IgD-negative memory B cell (primary cell): ENCODE results near the gene NT5C1A. TPM values are rescaled to one million over a fixed set of nuclear protein-coding genes. Genes with fewer than 3 reads are reported as not detected.

Source experiments
- H3K27ac Mint-ChIP-seq, 3 donors: one replicate each; pipeline ENCODE4 v1.8.0; 2020 to 2022; ENCODE audit warnings: mild to moderate bottlenecking in 3 of 3, mixed read lengths in 3 of 3, moderate library complexity in 1 of 3
- H3K27me3 Mint-ChIP-seq: one replicate; pipeline ENCODE4 v1.8.0; 2021; ENCODE audit warnings: mixed read lengths
- H3K36me3 Mint-ChIP-seq: one replicate; pipeline ENCODE4 v1.8.0; 2020; ENCODE audit warnings: mild to moderate bottlenecking, mixed read lengths
- H3K4me1 Mint-ChIP-seq, 3 donors: one replicate each; pipeline ENCODE4 v1.8.0; 2020 to 2022; ENCODE audit warnings: mixed read lengths in 3 of 3, mild to moderate bottlenecking in 1 of 3
- H3K4me3 Mint-ChIP-seq, 4 donors: one replicate each; pipeline ENCODE4 v1.8.0; 2020 to 2022; ENCODE audit warnings: mild to moderate bottlenecking in 4 of 4, mixed read lengths in 4 of 4, moderate library complexity in 3 of 4
- H3K9me3 Mint-ChIP-seq, 3 donors: one replicate each; pipeline ENCODE4 v1.8.0; 2020 to 2021; ENCODE audit warnings: mixed read lengths in 3 of 3, mild to moderate bottlenecking in 1 of 3
- polyA plus RNA-seq: library from polyadenylated mRNA; unstranded; fragments of 300-500 nt; fragmentation: Illumina TruSeq; gene quantifications from one replicate; pipeline ENCODE4 v1.2.3, GENCODE V29; 2021

NT5C1A gene
- polyA plus RNA-seq, 1 donor from 2014 or later = not detected

DNA sequence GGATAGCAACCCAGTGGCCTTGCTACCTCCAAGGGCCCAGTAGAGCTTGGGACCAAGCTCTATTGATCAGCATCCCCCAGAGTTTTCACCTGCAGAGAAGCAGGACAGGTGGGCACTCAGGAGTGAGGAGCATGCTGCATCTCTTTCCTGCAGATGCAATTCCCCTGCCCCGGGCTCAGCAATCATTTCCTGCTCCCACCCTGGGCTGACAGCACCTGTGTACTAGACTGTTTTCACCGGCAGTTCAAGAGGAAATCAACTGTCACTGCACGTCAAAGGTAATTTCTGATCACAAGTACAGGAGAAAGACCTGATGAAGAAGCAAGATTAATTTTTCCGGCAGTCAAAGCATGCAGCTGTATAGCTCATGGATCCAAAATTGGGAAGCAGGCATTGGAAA, 8.8 kb upstream of the NT5C1A start:
- Mint-ChIP-seq H3K4me1 (peaks cover 0 to 2% (median 0%) of the 10 kb centered on the region in 3 donors), H3K27ac (no peak overlapping the region), H3K27me3 (peaks cover 24% of the 10 kb centered on the region), H3K9me3 (peaks cover 0 to 2% (median 0%) of the 10 kb centered on the region in 3 donors), H3K36me3 (no peaks in the 10 kb centered on the region), H3K4me3 (no peak overlapping the region)

DNA sequence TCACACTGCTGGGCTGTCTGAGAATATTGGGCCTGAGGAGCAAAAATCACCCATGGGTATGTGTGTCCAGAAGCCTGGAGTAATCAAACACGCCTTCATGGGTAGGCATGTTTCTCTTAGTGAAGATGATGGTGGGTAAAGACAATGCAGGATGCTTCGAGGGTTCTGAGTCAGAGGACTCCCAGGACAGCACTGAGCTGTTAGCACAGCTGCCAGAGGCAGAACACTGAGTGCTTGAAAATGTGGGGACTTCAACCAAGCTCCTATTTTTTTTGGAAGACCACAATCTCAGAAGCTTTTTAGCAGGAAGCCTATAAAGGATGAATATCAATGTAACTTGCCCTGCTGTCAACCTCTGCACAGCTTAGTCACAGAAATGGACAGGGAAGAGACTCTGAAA, 7.9 kb upstream of the NT5C1A start:
- H3K27ac Mint-ChIP-seq = no peak overlapping the region
- peaks cover 0 to 2% (median 0%) of the 10 kb centered on the region in 3 donors for H3K9me3 Mint-ChIP-seq
- H3K36me3 Mint-ChIP-seq = no peaks in the 10 kb centered on the region
- H3K4me3 Mint-ChIP-seq = no peak overlapping the region
- peaks cover 18% of the 10 kb centered on the region for H3K27me3 Mint-ChIP-seq
- H3K4me1 Mint-ChIP-seq = peaks cover 0 to 2% (median 0%) of the 10 kb centered on the region in 3 donors

DNA sequence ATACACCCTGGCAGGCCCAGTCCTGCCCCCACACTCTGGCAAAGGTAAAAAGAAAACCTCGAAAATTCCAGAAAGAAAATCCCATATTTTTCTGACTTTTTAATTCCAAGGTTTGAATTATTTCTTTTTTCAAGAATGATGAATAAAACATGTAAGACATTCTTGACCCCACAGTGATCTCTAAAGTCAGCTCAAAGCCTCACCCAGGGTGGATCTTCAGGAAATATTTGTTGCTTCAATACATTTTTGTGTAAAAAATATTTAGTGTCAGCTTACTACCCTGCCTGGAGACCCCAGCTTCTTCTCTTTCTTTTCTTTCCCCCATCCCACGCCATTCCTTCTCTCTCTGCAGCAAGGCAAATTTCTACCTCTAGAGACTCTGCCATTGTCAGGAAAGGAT, 7.0 kb upstream of the NT5C1A start:
- H3K27ac Mint-ChIP-seq = no peak overlapping the region
- no peak overlapping the region for H3K4me3 Mint-ChIP-seq
- peaks cover 0 to 2% (median 0%) of the 10 kb centered on the region in 3 donors for H3K9me3 Mint-ChIP-seq
- no peaks in the 10 kb centered on the region for H3K36me3 Mint-ChIP-seq
- H3K4me1 Mint-ChIP-seq = peaks cover 0 to 2% (median 0%) of the 10 kb centered on the region in 3 donors
- H3K27me3 Mint-ChIP-seq = peaks cover 14% of the 10 kb centered on the region

DNA sequence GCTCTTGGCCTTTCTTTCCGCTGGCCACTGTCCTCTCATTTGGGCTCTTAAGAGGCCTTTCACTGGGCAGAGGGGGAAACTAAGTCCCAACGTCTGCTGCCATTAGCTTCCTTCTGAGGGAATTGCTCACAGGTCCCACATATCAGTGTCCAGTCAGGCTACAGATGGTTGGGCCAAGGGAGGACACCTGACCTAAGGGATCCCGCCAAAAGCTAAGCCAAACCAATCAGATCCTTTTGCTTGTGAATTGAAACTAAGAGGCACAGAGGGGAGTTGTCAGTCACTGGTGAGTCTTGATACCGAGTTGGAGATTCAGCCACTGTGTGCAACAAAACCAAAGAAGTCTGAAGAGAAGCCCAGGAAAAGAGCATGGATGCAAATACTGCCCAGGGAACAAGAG, 5.7 kb upstream of the NT5C1A start:
- Mint-ChIP-seq H3K27ac (no peak overlapping the region), H3K4me1 (peaks cover 0 to 2% (median 0%) of the 10 kb centered on the region in 3 donors), H3K9me3 (peaks cover 0 to 2% (median 0%) of the 10 kb centered on the region in 3 donors), H3K27me3 (peaks cover 18% of the 10 kb centered on the region), H3K36me3 (no peaks in the 10 kb centered on the region), H3K4me3 (no peak overlapping the region)

DNA sequence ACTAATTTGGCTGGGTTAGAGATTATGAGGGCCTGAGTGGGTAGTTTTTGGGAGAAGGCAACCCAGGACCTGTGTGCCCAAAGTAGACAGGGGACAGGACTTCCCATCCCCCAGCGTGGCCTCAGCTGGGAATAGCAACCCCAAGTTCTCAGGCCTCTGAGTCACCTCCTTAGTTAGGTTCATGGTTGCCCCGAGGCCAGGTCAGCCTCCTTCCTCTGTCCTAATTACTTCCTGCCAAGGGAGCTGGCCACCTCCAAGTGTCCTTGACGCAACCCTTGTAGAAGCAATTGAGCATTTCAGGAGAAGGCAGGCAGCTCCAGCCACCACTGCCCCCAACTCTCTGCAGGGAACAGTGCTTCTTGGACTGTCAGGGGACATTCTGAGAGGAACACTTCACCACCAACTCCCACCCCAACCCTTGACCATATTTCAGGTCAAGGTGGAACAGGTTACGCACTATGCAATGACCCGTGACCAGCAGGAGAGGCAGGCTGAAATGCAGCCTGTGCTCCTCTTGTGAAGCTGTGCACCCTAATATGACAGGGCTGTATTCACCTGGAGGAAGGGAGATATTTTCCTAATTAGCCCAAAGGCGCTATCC, 5.1 kb upstream of the NT5C1A start:
- Mint-ChIP-seq H3K4me1 (peaks cover 0 to 2% (median 0%) of the 10 kb centered on the region in 3 donors), H3K36me3 (no peaks in the 10 kb centered on the region), H3K27ac (no peak overlapping the region), H3K4me3 (no peak overlapping the region), H3K9me3 (peaks cover 0 to 2% (median 0%) of the 10 kb centered on the region in 3 donors), H3K27me3 (peaks cover 13% of the 10 kb centered on the region)

DNA sequence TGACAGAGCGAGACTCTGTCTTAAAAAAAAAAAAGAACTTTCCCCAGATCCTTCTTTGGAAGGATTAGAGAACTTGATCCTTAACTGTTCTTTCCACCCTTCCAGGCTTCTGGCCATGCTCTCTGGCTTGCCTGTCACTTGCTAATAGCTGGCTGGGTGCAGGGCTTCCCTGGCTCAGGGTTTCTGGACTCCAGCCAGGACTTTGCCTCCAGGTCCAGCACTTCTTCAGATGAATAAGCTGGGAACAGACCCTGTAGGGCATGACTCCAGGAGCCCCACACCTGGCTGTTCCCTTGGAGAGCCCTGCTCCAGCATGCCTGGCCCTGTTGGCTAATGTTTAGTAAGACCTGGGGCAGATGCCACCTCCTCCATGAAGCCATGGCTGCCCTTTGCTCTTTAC, 3.3 kb upstream of the NT5C1A start:
- Mint-ChIP-seq H3K27me3 (peaks cover 18% of the 10 kb centered on the region), H3K4me1 (peaks cover 0 to 2% (median 0%) of the 10 kb centered on the region in 3 donors), H3K4me3 (no peak overlapping the region), H3K27ac (no peak overlapping the region), H3K36me3 (no peaks in the 10 kb centered on the region), H3K9me3 (no peaks in the 10 kb centered on the region)

DNA sequence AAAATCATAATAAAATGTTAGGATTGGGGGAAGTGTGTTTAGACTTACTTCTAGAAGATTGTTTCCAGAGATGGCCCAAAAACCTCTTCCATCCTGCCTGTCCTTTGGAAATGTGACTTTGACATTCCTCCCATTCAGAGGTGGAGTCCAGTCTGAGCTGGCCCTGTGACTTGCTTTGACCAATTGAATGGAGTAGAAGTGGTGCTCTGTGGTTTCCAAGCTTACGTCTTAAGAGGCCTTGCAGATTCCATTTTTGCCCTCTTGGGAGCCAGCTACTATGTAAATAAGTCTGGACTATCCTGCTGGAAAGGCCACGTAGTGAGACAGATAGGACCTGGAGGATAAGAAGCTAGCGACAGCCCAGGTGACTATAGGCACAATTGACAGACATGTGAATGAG, 1.3 kb upstream of the NT5C1A start:
- Mint-ChIP-seq H3K4me1 (peaks cover 0 to 4% (median 0%) of the 10 kb centered on the region in 3 donors), H3K4me3 (peak overlapping the region in 1 of 4 donors; percentile 56), H3K27me3 (peaks cover 18% of the 10 kb centered on the region), H3K36me3 (no peaks in the 10 kb centered on the region), H3K9me3 (no peaks in the 10 kb centered on the region), H3K27ac (no peak overlapping the region)

DNA sequence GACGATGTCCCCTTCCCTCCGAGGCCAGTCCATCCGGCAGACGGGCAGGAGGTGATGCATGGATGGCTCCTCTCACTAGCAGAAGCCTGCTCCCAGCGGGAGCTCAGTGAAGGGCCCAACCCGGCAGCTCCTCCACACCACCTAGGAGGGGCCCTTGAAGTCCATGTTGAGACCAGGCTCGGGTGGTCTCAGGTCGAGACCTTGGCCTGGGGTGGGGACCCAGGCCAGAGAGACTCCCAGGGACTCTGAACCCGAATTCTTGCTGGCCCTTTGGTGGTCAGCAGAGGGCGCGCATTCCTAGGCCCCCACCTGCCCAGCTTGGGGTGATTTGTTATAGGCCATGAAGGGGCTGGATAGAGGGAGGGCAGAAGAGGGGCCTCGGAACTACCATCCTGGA, 642 bp upstream of the NT5C1A start:
- Mint-ChIP-seq H3K4me1 (peaks cover 0 to 4% (median 0%) of the 10 kb centered on the region in 3 donors), H3K36me3 (no peaks in the 10 kb centered on the region), H3K27me3 (peaks cover 18% of the 10 kb centered on the region), H3K9me3 (no peaks in the 10 kb centered on the region), H3K27ac (no peak overlapping the region), H3K4me3 (peak overlapping the region in 2 of 4 donors; percentile 65 to 76)

DNA sequence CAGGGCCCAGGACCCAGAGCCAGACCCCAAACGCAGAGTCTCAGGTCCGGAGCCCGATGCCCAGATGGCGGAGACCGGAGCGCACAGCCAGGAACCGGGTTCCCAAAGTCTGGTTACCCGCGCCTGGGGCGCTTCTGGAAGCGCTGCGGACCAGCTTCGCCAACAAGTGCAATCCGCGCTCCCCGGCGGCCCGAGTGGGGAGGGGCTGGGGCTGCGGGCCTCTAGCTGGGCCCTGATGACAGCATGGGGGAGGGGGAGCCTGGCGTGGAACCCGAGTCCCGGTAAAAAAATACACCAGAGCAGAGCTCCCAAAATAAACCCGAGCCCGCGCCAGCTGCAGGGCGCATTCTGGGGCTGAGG, 494 bp downstream of the NT5C1A start:
- peak overlapping the region in 1 of 4 donors; percentile 63 for H3K4me3 Mint-ChIP-seq
- peaks cover 18% of the 10 kb centered on the region for H3K27me3 Mint-ChIP-seq
- peaks cover 0 to 4% (median 0%) of the 10 kb centered on the region in 3 donors for H3K4me1 Mint-ChIP-seq
- H3K36me3 Mint-ChIP-seq = no peaks in the 10 kb centered on the region
- H3K27ac Mint-ChIP-seq = no peak overlapping the region
- H3K9me3 Mint-ChIP-seq = no peaks in the 10 kb centered on the region

DNA sequence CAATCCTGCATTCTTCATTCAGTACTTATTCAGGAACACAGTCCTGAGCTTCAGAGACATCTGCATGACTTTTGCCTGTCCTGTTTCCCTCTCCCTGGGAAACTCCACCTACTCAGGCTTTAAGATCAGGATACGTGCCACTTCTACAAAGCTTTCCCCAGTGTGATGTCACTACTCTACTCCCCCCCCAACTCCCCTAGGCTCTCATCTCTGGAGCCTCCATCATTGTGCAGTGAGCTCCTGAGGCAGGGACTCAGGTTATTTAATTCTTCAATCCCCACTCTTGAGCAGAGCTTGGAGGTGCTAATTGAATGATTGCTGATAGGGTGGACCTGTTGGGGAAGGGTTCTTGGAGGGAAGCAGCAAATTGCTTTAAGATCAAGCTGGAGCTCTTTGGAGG, 1.2 kb downstream of the NT5C1A start:
- H3K27ac Mint-ChIP-seq = no peak overlapping the region
- H3K9me3 Mint-ChIP-seq = no peaks in the 10 kb centered on the region
- H3K4me3 Mint-ChIP-seq = peak overlapping the region in 2 of 4 donors; percentile 27 to 63
- H3K36me3 Mint-ChIP-seq = no peaks in the 10 kb centered on the region
- H3K4me1 Mint-ChIP-seq = peaks cover 0 to 4% (median 0%) of the 10 kb centered on the region in 3 donors
- H3K27me3 Mint-ChIP-seq = peaks cover 18% of the 10 kb centered on the region

DNA sequence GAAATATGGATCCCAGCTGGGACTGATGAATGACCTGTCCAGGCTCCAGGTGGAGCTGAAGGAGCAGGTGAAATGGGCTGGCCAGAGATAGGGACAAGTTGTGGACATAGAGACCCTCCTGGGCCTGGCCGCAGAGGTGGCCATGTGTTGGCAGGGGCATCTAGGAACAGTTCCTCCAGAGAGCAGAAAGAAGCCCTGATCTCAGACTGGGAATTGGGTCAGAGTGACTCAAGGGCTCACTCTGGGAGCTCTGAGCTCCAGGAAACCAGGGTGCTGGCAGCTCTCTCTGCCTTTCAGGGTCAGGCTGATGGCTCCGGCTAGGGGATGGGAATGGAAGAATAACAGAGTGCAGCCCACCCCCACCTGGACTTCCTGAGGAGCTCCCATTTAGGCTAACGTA, 3.0 kb downstream of the NT5C1A start:
- Mint-ChIP-seq H3K4me3 (no peak overlapping the region), H3K27ac (no peak overlapping the region), H3K4me1 (peaks cover 0 to 2% (median 0%) of the 10 kb centered on the region in 3 donors)

DNA sequence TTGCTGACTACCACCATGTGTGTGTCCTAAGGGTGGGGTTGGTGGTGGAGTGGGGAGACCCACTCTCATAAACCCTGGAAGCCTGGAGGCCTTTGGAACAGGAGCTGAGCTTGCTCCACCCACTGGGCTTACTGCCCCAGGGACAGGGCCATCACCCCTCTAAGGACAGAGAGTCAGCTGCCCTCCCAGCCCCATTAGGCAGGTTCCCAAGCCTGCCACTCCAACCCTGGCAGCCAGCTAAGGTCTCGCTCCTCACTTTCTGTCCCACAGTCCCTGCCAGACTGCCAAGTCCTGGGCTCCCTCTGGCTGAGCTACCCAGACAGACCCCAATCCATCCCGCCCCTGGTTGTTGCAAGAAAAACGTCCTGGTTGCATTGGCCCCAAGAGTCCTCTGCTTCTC, 3.8 kb downstream of the NT5C1A start:
- H3K36me3 Mint-ChIP-seq = no peaks in the 10 kb centered on the region
- no peak overlapping the region for H3K27ac Mint-ChIP-seq
- H3K4me3 Mint-ChIP-seq = no peak overlapping the region
- H3K9me3 Mint-ChIP-seq = no peaks in the 10 kb centered on the region
- peaks cover 12% of the 10 kb centered on the region for H3K27me3 Mint-ChIP-seq
- peaks cover 0 to 2% (median 0%) of the 10 kb centered on the region in 3 donors for H3K4me1 Mint-ChIP-seq

More for the DNA sequence above, 3.0 kb downstream of the NT5C1A start:
- H3K9me3 Mint-ChIP-seq = no peaks in the 10 kb centered on the region
- peaks cover 16% of the 10 kb centered on the region for H3K27me3 Mint-ChIP-seq
- no peaks in the 10 kb centered on the region for H3K36me3 Mint-ChIP-seq

DNA sequence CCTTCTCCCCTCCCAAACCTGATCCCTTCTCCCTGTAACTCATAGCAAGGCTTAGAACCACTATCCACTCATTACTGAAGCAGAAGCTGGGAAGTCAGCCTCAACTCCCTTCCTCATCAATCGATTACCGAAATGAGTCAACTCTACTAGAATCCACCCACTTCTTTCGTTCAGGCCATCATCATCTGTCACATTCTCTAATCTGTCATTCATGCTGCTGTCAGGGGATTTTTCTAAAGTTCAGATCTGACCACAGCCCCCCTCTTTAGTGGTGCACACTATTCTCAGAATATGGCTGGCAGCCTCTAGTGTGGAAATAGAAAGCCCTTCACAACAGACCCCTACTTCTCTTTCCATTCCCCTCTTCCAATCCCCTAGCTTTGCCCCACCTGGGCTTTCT, 5.1 kb downstream of the NT5C1A start:
- no peak overlapping the region for H3K27ac Mint-ChIP-seq
- no peaks in the 10 kb centered on the region for H3K36me3 Mint-ChIP-seq
- H3K27me3 Mint-ChIP-seq = peaks cover 8% of the 10 kb centered on the region
- H3K4me3 Mint-ChIP-seq = no peak overlapping the region
- no peaks in the 10 kb centered on the region for H3K9me3 Mint-ChIP-seq
- peaks cover 0 to 2% (median 0%) of the 10 kb centered on the region in 3 donors for H3K4me1 Mint-ChIP-seq

DNA sequence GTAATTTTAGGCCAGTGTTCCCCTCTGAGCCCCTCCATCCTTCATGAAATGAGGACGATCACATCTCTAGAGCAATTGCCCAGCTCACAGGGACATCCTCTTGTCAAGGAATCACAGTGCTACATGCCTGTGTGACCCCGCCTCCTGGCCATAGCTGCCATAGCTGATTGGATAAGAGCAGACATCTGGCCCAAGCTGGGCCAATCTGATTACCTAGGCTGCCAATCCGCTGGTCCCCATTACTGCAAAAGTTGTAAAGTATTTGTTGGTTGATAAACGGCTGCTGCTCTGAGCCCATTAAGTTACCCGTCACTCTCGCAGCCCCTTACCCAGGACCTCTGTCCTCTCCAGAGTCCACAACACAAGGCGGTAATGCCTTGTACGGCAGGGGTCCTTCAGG, 8.3 kb downstream of the NT5C1A start:
- Mint-ChIP-seq H3K27ac (no peak overlapping the region), H3K9me3 (no peaks in the 10 kb centered on the region), H3K36me3 (no peaks in the 10 kb centered on the region)

DNA sequence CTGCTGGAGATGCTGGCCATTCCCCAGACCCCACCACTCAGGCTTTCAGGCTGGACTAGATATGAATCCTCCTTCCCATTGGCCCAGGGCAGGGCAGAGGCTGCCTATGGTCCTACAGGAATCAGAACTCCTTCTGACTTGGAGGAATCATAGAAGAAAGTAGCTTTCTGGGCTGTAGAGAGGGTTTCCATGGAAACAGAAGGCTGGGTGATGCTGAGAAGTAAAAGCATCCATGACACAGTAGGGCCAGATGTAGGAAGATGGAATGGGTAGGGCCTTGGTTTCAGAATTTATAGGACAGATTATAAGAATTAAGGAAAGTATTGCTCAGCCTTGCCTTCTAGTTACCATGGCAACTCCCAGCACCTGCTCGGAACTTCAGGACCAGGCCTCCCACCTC, 9.0 kb downstream of the NT5C1A start:
- H3K27me3 Mint-ChIP-seq = no peaks in the 10 kb centered on the region
- no peak overlapping the region for H3K27ac Mint-ChIP-seq
- peak overlapping the region in 1 of 4 donors; percentile 39 for H3K4me3 Mint-ChIP-seq
- H3K9me3 Mint-ChIP-seq = no peaks in the 10 kb centered on the region
- H3K36me3 Mint-ChIP-seq = no peaks in the 10 kb centered on the region
- peaks cover 0 to 2% (median 0%) of the 10 kb centered on the region in 3 donors for H3K4me1 Mint-ChIP-seq

More for the DNA sequence above, 8.3 kb downstream of the NT5C1A start:
- Mint-ChIP-seq H3K27me3 (no peaks in the 10 kb centered on the region), H3K4me1 (no peaks in the 10 kb centered on the region), H3K4me3 (no peak overlapping the region)

DNA sequence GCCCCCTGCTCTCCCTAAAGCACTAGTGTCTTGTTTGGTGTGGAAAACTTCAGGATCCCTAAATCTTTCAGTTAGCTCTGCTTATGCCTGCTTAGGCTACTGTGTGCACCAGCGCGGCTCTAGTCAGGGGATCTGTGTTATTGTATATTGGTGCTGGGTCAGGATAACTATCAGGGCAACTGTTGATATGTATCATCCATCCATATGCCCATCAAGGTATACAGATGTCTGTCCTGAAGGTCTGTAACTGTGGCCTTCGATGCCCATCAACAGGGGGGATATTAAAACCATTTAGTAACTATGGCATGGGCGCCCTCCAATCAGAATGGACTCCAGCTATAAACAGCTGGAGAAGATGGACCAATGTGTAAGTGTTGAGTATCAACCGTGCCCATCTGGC, 12.4 kb downstream of the NT5C1A start:
- H3K27ac Mint-ChIP-seq = no peak overlapping the region
- no peaks in the 10 kb centered on the region for H3K27me3 Mint-ChIP-seq
- peaks cover 0 to 4% (median 0%) of the 10 kb centered on the region in 3 donors for H3K4me1 Mint-ChIP-seq
- H3K36me3 Mint-ChIP-seq = no peaks in the 10 kb centered on the region
- no peak overlapping the region for H3K4me3 Mint-ChIP-seq
- H3K9me3 Mint-ChIP-seq = no peaks in the 10 kb centered on the region
